GM23338 (cell line): ENCODE results near the gene DACT1. TPM values are rescaled to one million over a fixed set of nuclear protein-coding genes. Genes with fewer than 3 reads are reported as not detected.

Source experiments
- ATAC-seq: fragments of 200-7000 bp; cut with Tn5 transposase; 3 replicates; pipeline ENCODE4 v1.9.1; 2020
- DNase-seq: peaks from one replicate; pipeline ENCODE4 v3.0.0-alpha.2; 2015; ENCODE audit warnings: low spot score
- H2AFZ ChIP-seq: fragments of 200-600 bp; sonication (generic); 2 replicates; pipeline ENCODE4 v1.8.0; 2016; ENCODE audit warnings: antibody characterized with exemption, mild to moderate bottlenecking, moderate library complexity
- H3F3A ChIP-seq: fragments of 200-600 bp; sonication (generic); replicated peaks from 2 replicates; pipeline ENCODE4 v1.8.0; 2017; ENCODE audit warnings: antibody characterized with exemption, mixed run types, low read depth
- H3K27ac ChIP-seq: fragments of 200-600 bp; sonication (generic); 2 replicates; pipeline ENCODE4 v1.6.1; 2016; ENCODE audit warnings: low read depth
- H3K27me3 ChIP-seq: fragments of 200-600 bp; sonication (generic); 2 replicates; pipeline ENCODE4 v1.8.0; 2016; ENCODE audit warnings: mild to moderate bottlenecking, mixed run types, moderate library complexity; ENCODE audit not compliant: insufficient read depth
- H3K36me3 ChIP-seq: fragments of 200-600 bp; sonication (generic); 2 replicates; pipeline ENCODE4 v1.8.0; 2016; ENCODE audit warnings: mild to moderate bottlenecking; ENCODE audit not compliant: insufficient read depth
- H3K4me1 ChIP-seq: fragments of 200-600 bp; sonication (generic); 2 replicates; pipeline ENCODE4 v1.8.0; 2016; ENCODE audit warnings: mild to moderate bottlenecking, moderate library complexity; ENCODE audit not compliant: insufficient read depth
- H3K4me2 ChIP-seq: fragments of 200-600 bp; sonication (generic); 2 replicates; pipeline ENCODE4 v1.7.1; 2017; ENCODE audit warnings: mixed run types
- H3K4me3 ChIP-seq: fragments of 200-600 bp; sonication (generic); 2 replicates; pipeline ENCODE4 v1.6.1; 2016; ENCODE audit warnings: mixed run types
- H3K79me2 ChIP-seq: fragments of 200-600 bp; sonication (generic); replicated peaks from 2 replicates; pipeline ENCODE4 v1.8.0; 2017; ENCODE audit warnings: mild to moderate bottlenecking; ENCODE audit not compliant: insufficient read depth
- H3K9me2 ChIP-seq: fragments of 200-600 bp; sonication (generic); 2 replicates; pipeline ENCODE4 v1.8.0; 2017; ENCODE audit not compliant: insufficient read depth
- H4K20me1 ChIP-seq: fragments of 200-600 bp; sonication (generic); replicated peaks from 2 replicates; pipeline ENCODE4 v1.8.0; 2017; ENCODE audit warnings: mild to moderate bottlenecking; ENCODE audit not compliant: insufficient read depth
- H3K27ac Mint-ChIP-seq: 2 replicates; pipeline ENCODE4 v1.8.0; 2020; ENCODE audit warnings: inconsistent platforms, mild to moderate bottlenecking, moderate library complexity, mixed read lengths
- H3K27me3 Mint-ChIP-seq: 3 replicates; pipeline ENCODE4 v1.8.0; 2022; ENCODE audit warnings: low read depth, mild to moderate bottlenecking, moderate library complexity, mixed read lengths, inconsistent platforms; ENCODE audit not compliant: insufficient read depth, poor library complexity
- H3K36me3 Mint-ChIP-seq: 3 replicates; pipeline ENCODE4 v1.8.0; 2021; ENCODE audit warnings: low read depth, mild to moderate bottlenecking, inconsistent platforms, moderate library complexity, mixed read lengths
- H3K4me1 Mint-ChIP-seq: 3 replicates; pipeline ENCODE4 v1.8.0; 2020; ENCODE audit warnings: mild to moderate bottlenecking, inconsistent platforms, mixed read lengths
- H3K4me3 Mint-ChIP-seq: 3 replicates; pipeline ENCODE4 v1.8.0; 2021; ENCODE audit warnings: moderate library complexity, mild to moderate bottlenecking, inconsistent platforms, mixed read lengths
- H3K9me3 Mint-ChIP-seq: 3 replicates; pipeline ENCODE4 v1.8.0; 2020; ENCODE audit warnings: moderate library complexity, mild to moderate bottlenecking, inconsistent platforms, mixed read lengths
- CREB1 ChIP-seq: fragments of 250-450 bp; sonication (Bioruptor Pico); IDR thresholded peaks from 2 replicates; pipeline ENCODE4 v1.5.0; 2020; ENCODE audit warnings: low read depth, mild to moderate bottlenecking, moderate library complexity
- CTCF ChIP-seq, 2 experiments: fragments of 200-600 bp in 1 of 2; sonication (generic) in 1 of 2; conservative IDR thresholded peaks; 2 replicates each; pipeline versions ENCODE4 v1.5.1 to v1.6.1; 2016 to 2017; ENCODE audit warnings: antibody characterized with exemption in 2 of 2, low read depth in 2 of 2, mild to moderate bottlenecking in 2 of 2, moderate library complexity in 1 of 2
- ETS1 ChIP-seq: IDR thresholded peaks from 2 replicates; pipeline ENCODE4 v1.6.1; 2016; ENCODE audit warnings: antibody characterized with exemption
- EZH2phosphoT487 ChIP-seq: fragments of 200-600 bp; sonication (generic); IDR thresholded peaks from one replicate; pipeline ENCODE4 v1.8.1; 2018; ENCODE audit warnings: antibody characterized with exemption; ENCODE audit not compliant: unreplicated experiment
- NANOG ChIP-seq: IDR thresholded peaks from 2 replicates; pipeline ENCODE4 v1.6.1; 2016; ENCODE audit warnings: antibody characterized with exemption, borderline replicate concordance
- STAT1 ChIP-seq: IDR thresholded peaks from one replicate; pipeline ENCODE4 v1.6.1; 2016; ENCODE audit warnings: antibody characterized with exemption; ENCODE audit not compliant: unreplicated experiment
- ZNF114 ChIP-seq: fragments of 250-450 bp; sonication (Bioruptor Pico); IDR thresholded peaks from 2 replicates; pipeline ENCODE4 v1.5.0; 2020; ENCODE audit warnings: mild to moderate bottlenecking, moderate library complexity
- ZNF331 ChIP-seq: fragments of 250-450 bp; sonication (Bioruptor Pico); IDR thresholded peaks from 2 replicates; pipeline ENCODE4 v1.5.0; 2020; ENCODE audit warnings: low read depth, mild to moderate bottlenecking, moderate library complexity
- ZNF462 ChIP-seq: fragments of 250-450 bp; sonication (Bioruptor Pico); IDR thresholded peaks from 2 replicates; pipeline ENCODE4 v1.5.0; 2020; ENCODE audit warnings: mild to moderate bottlenecking, moderate library complexity
- polyA plus RNA-seq: library from polyadenylated mRNA; unstranded; fragments of >200 nt; fragmentation: Nextera tagmentation; extraction: Ambion mirVana; gene quantifications from 2 replicates; pipeline ENCODE4 v1.2.1, GENCODE V29; 2016
- total RNA-seq: library from RNA; depleted of rRNA; stranded (reverse); fragments of >200 nt; shearing (Covaris generic); gene quantifications from 2 replicates; pipeline ENCODE4 v1.2.3, GENCODE V29; 2014

Gene DACT1
- total and polyA plus RNA-seq, 2 experiments from 2014 or later, result 5.7 to 26.6 TPM

GRCh38 chr14:58690801-58691516 is 53.2 kb downstream of the DACT1 start:
- 0 out of 2 replicates have a peak overlapping the region, but pooled peaks have one; percentile 4 for H2AFZ ChIP-seq
- no peaks in the 10 kb centered on the region for H4K20me1 ChIP-seq
- DNase-seq (no peak), ATAC-seq (no peak)
- no peak for TF ChIP-seq CREB1 (CRISPR knock-in tag)
- no peak for TF ChIP-seq ZNF331
- no peaks in the 10 kb centered on the region for H3K4me1 ChIP-seq
- no peaks in the 10 kb centered on the region; the same call in none of the 2 replicates for H3K36me3 ChIP-seq
- Mint-ChIP-seq H3K9me3 (peaks cover 23% of the 10 kb centered on the region), H3K36me3 (peaks cover 18% of the 10 kb centered on the region), H3K4me3 (no peak overlapping the region), H3K27me3 (peaks cover 2% of the 10 kb centered on the region), H3K27ac (no peak overlapping the region), H3K4me1 (no peaks in the 10 kb centered on the region; the same call in 2 of the 3 replicates)
- no peaks in the 10 kb centered on the region; the same call in 1 of the 2 replicates for H3K9me2 ChIP-seq
- no peaks in the 10 kb centered on the region for H3K27me3 ChIP-seq
- no peaks in the 10 kb centered on the region for H3K79me2 ChIP-seq
- H3K4me3 ChIP-seq, result no peak overlapping the region
- no peaks in the 10 kb centered on the region for H3F3A ChIP-seq
- H3K4me2 ChIP-seq, result no peak overlapping the region
- H3K27ac ChIP-seq, result no peak overlapping the region

- Mint-ChIP-seq H3K27ac (no peak overlapping the region), H3K4me3 (no peak overlapping the region), H3K27me3 (peaks cover 2% of the 10 kb centered on the region), H3K9me3 (peaks cover 10% of the 10 kb centered on the region), H3K36me3 (peaks cover 9% of the 10 kb centered on the region; the same call in 1 of the 3 replicates), H3K4me1 (peaks cover 9% of the 10 kb centered on the region; the same call in 2 of the 3 replicates)
- no peak for DNase-seq
- ATAC-seq, result no peak
- Histone ChIP-seq H3K4me1 (peaks cover 5% of the 10 kb centered on the region), H3K4me2 (no peak overlapping the region), H3K9me2 (no peaks in the 10 kb centered on the region; the same call in 1 of the 2 replicates), H3K36me3 (no peaks in the 10 kb centered on the region; the same call in 1 of the 2 replicates), H3K79me2 (no peaks in the 10 kb centered on the region), H3K4me3 (no peak overlapping the region), H4K20me1 (no peaks in the 10 kb centered on the region), H3K27ac (no peak overlapping the region), H3K27me3 (no peaks in the 10 kb centered on the region), H2AFZ (no peak overlapping the region), H3F3A (no peaks in the 10 kb centered on the region)
- TF ChIP-seq ZNF114, result no peak
- no peak for TF ChIP-seq EZH2phosphoT487
- no peak for TF ChIP-seq ETS1
- TF ChIP-seq NANOG, result no peak
- TF ChIP-seq ZNF462, result no peak
- TF ChIP-seq CREB1 (CRISPR knock-in tag), result no peak
- no peak for TF ChIP-seq CTCF (conservative IDR thresholded peaks at IDR 0.05; ENCODE audit: low read depth in 2 of 2)
- TF ChIP-seq STAT1, result no peak
Measured at GRCh38 chr14:58693048-58693447, 55.3 kb downstream of the DACT1 start.
